HG02870 (cell line): ENCODE results near the gene FGFBP1.
"Not testable (repeated sequence)": the region's sequence is repeated elsewhere in the genome, so short reads cannot be mapped to it uniquely, and the experiment has no call there.

Source experiments
- ATAC-seq: cut with Tn5 transposase; IDR thresholded peaks from one replicate; pipeline ENCODE4 v1.9.1; 2021; ENCODE audit warnings: mild to moderate bottlenecking, moderate library complexity; ENCODE audit not compliant: unreplicated experiment

Gene FGFBP1

DNA sequence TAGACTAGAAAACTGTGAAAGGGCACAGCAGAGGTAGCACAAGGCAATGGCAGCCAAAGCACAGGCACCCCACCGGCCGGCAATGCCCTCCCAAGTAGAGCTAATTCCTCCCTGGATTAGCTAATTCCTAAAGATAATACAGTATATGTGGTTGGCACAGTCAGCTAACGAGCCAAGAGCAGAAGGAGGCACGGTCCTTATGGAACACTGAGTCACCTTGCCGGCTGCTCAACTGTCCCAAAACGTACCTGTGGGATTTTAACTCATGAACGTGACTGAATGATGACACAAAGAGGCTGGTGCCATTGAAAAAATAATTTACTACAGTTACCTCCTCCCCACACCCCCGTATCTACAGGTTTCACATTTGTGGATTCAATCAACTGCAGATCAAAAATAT lies 9.1 kb upstream of the FGFBP1 start:
- ATAC-seq = no peak

DNA sequence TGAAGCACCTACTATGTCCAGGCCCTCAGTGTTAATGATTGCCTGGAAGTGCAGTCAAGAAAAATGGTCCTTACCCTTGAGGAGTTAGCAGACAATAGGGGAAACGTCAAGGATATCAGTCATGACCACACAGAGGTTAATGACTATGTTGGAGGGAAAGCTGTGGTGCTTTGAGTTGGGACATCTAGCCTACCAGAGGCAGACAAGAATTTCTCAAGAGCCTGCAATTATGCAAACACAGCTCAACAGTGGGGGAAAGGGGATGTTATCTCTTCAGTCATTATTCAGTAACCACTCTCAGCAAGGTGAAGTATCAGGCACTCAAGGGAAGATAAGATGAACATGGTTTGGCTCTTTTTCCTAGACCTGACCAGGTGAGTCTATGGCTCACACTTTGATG lies 7.0 kb upstream of the FGFBP1 start:
- ATAC-seq = no peak

DNA sequence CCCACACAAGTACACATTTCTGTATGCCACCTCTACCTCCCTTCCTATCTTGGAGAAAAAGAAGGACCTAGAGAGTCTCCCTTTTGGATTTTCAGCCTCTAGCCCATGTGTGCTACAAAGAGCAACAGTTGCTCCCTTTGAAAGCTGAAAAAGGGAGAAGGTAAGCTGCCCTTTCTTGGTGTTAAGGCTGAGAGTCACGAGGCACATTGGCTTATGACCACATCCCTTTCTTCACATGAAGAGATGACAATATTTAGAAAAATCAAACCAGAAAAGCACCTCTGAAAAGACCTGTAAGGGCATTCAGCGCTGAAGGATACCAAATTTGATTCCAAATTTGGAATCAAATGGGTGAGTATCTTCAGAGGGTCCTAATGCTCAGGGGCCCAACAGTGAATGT lies 6.4 kb upstream of the FGFBP1 start:
- no peak for ATAC-seq

DNA sequence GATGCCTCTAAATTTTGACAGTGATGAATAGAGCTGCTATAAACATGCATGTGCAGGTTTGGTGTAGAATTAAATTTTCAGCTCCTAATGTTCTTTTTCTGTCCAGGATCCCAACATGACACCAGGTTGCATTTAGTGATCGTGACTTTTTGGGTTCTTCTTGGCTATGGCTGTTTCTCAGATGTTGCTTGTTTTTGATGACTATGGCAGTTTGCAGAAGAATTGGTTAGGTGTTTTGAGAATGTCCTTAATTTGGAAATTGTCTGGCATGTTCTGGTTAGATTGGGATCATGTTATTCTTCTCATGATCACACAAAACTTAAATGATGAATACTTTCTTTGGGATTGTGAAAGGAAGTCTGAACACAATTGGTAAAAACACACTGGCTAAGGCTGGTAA lies 3.7 kb upstream of the FGFBP1 start:
- ATAC-seq = no peak

DNA sequence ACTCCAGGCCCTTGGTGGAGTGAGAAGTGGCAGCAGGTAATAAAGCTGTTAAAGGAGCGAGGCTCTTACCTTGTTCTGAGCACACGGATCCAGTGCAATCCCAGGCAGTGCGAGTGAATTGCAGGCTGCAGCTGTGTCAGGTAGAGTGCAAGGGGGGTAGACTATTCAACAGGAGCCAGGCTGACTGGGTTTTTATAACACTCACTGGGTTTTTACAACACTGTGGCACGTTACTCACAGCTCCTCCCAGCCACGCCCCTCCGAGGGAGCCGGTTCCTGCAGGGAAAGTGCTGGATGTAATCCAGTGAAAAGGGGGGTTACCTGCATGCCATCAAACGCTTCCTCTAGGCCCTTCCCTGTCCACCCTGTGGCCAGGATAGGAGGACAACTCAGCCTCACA lies 358 bp downstream of the FGFBP1 start:
- no peak for ATAC-seq

DNA sequence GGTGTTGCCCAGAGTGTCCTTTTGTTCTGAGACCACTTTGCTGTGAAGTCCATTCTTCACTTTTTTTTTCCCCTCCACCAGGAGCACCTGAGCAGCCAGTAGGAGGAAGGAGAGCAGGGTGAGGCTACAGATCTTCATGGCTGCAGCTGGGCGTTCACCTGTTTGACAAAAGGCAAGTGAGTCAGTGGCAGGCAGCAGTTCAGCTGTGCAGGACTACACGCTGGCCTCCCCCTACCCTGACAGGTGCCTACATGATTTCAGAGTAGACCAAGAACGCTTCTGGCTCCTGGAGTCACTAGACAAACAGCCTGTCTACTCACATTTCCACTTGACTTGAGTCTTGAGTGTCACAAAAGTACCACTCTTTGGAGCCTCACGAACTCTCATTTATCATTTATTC lies 2.0 kb downstream of the FGFBP1 start:
- ATAC-seq = no peak

DNA sequence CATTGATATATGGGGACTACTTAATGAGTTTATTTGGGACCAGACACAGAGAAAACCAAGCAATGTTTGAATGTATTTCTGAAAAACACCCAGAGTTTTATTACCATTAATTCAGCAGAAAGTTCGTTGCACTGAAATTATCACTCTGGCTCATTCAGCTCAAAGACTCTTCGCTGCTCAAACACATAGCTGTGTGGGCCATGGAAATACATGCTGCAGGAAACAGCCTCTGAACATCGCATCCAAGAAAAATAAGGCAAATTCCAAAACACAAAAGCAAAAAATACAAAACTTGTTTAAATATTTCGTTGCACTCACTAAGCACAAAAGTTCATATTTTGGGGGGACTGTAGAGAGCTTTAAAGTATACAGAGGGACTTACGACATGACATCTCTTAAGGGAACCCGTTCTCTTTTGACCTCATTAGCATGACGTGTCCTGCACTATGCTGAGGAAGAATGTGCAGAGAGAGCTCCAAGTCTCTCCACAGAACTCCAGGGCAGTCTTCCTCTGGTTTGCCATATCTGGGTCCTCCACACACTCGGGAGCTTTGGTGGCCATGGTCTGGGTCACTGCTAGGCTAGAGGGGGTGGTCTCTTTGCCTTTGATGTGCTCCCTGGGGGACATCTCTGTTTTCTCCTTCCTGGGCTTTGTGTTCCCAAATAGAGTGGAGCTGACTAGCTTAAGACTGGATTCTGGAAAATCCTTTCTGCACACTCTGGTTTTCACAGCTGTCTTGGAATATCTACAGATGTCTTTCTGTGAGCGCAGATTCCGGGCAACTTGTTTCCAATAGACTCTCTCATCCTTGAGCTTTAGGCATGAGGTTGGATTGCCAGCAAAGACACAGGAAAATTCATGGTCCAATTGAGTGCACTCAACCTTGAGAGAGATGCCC lies 2.8 kb downstream of the FGFBP1 start:
- ATAC-seq = no peak

DNA sequence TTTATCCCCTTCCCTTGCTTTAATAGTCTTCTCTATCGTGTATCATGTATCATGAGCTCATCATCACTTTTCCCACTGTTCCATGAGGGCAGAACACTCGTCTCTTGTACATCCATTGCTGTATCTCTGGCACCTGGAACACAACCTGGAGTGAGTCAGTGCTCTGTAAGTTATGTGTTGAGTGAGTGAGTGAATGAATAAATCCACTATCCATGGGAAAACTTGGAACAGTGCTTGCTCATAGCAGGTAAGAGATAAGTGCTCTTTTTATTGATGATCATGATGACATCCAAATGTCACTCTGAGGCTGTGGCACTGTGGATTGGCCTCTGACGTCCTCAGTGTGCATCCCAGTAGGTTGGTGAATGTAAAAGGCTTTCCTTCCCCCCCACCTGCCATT lies 4.3 kb downstream of the FGFBP1 start:
- no peak for ATAC-seq

DNA sequence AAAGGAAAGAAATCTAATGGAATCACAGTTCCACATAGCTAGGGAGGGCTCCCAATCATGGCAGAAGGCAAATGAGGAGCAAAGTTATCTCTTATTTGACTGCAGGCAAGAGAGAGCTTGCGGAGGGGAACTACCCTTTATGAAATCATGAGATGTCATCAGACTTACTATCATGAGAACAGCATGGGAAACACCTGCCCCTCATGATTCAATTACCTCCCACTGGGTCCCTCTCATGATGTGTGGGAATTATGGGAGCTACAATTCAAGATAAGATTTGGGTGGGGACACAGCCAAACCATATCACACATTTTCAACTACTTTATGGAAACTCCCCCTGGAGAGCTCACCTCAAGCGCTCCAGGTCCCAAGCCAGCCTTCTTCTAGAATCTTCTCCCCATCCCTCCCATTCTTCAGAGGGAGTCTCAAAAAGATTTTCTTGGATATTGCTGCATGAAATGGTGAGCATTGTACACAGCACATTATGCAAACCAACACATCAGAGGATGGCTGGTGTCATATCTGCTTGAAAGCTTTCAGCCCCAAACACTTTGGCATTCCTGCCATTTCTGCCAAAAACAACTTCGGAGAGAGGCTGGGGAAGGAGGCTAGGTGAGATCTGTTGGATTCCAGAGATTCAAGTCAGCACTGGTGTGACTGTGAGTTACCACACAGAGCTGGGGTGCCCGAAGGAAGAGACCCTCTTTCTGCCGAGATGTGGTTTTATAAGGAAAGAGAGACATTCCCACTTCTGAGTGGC lies 6.9 kb downstream of the FGFBP1 start:
- ATAC-seq = no peak

DNA sequence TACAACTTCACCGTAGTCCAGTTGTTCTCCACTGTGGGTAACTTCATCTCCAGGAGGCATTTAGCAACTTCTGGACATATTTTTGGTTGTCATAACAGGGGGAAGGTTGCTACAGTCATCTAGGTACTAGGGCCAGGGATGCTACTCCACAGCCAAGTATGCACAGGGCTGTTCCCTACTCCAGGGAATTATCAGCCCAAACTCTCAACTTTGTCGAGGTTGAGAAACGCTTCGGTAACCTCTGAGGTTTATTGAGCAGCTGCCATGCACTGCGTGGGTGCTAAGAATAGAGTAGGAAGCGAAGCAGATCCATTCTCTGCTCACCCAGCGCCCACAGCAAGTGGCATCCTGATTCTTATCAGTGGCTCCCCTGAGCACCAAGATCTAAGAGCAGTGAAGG lies 8.2 kb downstream of the FGFBP1 start:
- no peak for ATAC-seq

DNA sequence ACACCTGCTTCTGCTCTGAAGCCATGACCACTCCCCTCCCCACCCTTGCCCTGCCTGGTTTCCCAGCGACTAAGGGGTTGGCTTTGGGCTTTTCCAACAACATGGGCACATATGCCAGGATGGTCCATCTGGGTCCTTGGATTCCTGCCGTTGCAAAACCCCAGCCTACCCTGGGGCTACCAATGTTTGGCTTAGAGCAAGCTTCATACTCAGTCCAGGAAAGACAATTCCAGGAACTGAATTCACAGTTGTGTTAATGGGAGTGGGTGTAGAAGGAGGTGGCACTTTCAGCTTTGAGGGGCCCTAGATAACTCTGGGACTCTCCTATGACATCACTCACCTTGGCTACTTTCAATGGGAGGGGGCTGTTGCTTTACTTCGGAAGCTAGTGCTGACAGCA lies 9.0 kb downstream of the FGFBP1 start:
- no peak for ATAC-seq

DNA sequence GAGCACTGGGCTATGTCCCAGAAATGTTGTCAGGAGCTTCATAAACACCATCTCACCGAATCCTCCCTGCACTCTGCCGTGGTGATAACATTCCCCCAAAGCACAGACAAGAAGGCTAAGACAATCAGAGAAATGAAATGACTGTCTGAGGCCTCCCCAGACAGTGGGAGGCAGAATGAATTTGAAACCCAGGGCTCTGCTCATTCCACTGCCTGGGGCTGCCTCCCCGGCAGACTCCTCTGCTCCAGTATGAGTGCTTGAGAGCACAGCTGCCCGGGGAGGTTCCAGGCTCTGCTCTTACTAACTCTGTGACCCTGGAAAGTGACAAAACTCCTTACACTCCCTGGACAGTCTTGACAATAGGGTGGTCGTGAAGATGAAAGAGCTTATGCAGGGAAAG lies 9.7 kb downstream of the FGFBP1 start:
- ATAC-seq = no peak

DNA sequence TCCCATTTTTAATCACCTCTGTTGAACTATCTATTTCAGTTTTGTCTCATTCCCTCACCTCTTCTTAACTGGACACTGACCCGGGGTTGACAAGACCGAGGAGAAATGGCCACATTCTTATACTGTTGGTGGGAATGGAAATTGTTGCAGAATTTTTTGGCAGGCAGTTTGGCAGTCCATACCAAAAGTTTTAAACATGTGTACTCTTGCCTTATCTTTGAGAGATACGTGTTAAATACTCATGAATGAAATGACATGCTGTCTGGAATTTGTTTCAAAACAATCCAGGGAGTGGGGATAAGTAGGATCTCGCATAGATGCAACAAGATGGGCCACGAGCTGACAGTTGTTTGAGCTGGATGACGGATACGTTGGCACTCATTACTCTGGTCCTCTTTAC lies 12.1 kb downstream of the FGFBP1 start:
- no peak for ATAC-seq

DNA sequence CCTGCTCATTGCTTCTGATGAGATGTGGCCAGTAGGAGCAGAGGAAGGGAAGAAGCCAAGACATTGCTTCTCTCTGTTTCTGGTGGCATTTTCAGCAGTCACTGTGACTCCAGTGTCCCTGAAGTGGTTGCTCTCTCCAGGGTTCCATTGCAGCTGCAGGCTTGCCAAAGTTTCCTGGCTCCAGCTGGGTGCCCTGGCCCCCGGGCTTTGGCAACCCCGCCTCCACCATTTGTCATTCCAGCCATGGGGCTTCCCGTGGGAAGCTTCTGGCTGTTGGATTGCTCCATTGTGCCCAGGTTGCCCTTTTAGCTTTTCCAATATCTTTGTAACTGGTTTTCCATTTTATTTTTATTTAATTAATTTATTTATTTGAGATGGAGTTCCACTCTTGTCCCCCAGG lies 12.7 kb downstream of the FGFBP1 start:
- ATAC-seq = no peak

DNA sequence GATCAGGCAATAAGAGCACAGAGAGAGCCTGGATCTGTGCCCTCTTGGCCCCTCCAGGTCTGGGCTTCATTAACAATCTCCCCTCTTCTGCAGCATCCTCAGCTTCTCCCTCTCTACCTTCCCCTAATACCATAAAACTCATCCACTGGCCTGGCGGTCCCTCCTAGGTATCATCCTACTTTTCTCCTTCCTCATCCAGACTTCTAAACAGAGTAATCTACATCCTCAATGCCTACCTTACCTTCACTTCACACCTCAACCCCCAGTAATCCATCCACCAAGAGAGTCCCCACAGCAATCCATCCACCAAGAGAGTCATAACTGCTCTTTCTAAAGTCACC lies 17.0 kb downstream of the FGFBP1 start:
- ATAC-seq = no peak

DNA sequence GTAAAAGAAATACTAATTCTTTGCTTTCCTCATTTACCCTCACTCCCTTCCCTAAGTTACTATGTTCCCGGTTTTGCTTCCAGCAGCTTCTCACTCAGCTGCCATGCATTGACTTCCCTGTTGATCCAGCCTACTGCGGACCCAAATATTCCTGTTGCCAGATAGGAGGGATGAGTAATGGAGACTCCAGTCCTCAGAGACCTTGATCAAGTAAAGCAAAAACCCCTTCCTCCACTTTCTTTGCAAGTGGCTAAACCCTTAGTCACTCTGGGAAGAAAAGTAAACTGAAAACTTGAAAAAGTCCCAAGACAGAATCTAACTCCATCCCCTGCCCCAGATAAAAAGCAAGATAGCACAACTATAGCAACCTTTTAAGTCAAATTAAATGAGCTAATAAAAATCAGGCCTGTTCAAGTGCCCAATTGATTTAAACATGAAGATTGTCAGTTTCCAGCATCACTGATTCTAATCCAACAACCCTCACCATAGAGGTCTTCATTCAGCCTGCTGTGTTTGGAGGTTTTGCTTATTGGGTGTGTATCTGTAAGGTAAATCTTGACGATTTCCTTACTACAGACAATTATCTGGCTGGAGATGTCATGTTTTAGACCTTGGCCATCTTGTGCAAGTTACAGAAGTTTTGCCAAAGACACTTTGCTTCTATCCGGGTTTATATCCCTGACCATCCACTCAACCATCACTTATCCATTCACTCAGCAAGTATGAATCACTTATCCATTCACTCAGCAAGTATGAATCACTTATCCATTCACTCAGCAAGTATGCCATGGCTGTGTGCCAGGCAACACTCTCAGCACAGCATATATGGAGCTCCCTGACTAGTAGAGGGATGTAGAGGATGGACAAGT lies 17.6 kb downstream of the FGFBP1 start:
- ATAC-seq = no peak

DNA sequence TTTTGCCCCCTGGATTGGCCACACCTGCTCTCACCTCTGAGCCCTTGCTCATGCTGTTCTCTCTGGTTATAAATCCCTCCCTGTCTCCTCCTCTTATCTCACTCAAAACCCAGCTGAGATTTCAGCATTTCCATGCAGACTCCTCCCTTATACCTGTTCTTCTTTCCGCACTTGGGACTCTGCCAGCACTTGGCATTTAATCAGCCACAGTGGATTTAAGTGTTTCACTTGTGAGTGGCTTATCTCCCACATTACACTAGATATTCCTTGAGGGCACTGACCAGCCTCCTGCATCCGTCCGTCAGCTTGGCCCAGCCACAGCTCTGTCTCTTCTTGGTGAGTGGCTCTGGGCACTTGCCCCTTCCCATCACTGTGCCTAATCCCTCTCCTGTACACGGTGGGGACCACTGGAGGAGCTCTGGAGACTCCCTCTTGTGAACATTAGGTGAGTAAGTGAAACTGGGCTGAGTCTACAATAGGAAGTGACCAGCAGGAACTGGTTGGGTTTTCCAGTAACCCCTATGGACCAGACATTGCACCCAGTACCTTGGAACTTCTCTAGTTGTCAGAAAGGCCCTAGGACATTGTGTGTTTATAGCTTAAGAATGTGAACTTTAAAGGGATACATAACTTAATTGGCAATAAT lies 19.9 kb downstream of the FGFBP1 start:
- ATAC-seq = no peak

DNA sequence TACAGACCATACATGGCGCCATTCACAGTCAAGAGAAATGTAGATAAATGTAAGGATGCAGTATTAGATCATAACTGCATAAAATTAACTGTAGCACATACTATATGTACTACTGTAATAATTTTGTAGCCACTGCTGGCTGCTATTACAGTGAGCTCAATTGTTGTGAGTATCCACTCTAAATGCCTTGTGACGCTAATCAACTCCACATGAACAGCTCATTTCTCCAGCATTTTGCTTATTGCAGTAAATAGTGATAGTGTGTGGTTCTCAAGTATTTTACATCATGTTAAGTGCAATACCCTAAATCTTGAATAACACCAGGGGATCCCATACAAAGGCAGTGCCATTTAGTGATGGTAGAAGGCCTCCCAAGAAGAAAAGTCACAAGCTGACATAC lies 21.2 kb downstream of the FGFBP1 start:
- no peak for ATAC-seq

DNA sequence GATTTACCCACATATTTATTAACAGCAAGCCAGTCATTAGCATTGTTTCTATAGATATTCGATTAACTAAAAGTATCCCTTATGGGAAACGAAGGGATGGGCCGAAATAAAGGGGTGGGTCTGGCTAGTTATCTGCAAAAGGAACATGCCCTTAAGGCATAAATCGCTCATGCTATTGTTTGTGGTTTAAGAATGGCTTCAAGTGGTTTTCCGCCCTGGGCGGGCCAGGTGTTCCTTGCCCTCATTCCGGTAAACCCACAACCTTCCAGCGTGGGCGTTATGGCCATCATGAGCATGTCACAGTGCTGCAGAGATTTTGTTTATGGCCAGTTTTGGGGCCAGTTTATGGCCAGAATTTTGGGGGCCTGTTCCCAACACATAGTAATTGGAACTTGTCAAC lies 22.2 kb downstream of the FGFBP1 start:
- not testable (repeated sequence) for ATAC-seq

DNA sequence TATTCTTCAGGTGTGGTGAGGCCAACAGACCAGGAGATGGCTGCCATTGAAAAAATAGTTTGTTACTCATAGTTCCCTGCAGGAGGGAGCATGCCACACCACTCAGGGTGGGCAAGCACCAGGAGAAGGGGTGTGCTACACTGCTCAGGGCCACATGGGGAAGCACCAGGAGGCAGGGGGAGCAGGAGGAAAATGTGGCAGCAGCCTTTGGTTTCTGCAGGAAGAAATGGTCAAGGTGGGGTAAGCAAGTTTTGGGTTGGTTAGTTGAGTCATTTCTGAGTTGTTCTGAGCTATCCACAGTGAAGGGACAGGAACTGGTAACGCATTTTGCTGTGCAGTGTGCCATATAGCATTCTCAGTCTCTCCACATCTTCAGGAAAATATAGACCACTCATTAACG lies 23.8 kb downstream of the FGFBP1 start:
- no peak for ATAC-seq

DNA sequence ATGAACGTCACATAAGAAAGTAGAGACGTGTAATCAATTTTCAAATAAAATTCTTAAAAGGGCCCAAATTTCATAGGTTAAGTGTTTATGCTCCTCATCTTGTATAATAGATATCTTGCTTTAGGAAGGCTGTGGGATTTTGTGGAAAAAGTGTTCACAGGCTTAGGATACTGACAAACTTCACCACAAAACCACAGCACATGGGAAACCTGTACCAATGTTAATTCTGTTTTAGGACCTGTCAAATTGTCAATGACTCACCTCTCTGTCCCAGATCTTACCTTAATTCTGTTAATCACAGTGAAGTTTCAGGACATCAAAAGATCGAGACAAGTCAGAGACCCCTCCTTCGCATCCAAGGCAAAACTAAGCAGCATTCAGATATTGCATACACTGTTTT lies 24.2 kb downstream of the FGFBP1 start:
- no peak for ATAC-seq
